ENCODE measurements around the gene FOCAD. TPM values are rescaled to one million over a fixed set of nuclear protein-coding genes. Genes with fewer than 3 reads are reported as not detected.

Gene FOCAD
- total RNA-seq, 4 donors from 2014 or later: 49.3 to 139 (median 92.8) TPM

- intact Hi-C loops (cut with DNase I): no loop called here
- H3K27ac ChIP-seq: peak overlapping the region in 2 of 3 donors; percentile 3 to 11
- H3K4me1 ChIP-seq: peaks cover 27 to 33% of the 10 kb centered on the region in 2 donors
Observed at GRCh38 chr9:20728493-20729220, 44.6 kb downstream of the FOCAD start.

GRCh38 chr9:20729523-20729922 is 45.5 kb downstream of the FOCAD start:
- peaks cover 27 to 33% of the 10 kb centered on the region in 2 donors for H3K4me1 ChIP-seq
- no peaks in the 10 kb centered on the region for H3K27me3 ChIP-seq
- no peak overlapping the region for H3K4me3 ChIP-seq (replicated peaks in 1 of 3)
- H3K27ac ChIP-seq: peak overlapping the region in 1 of 3 donors; percentile 3
- no peaks in the 10 kb centered on the region for H3K36me3 ChIP-seq
- TF ChIP-seq POLR2A (IDR thresholded peaks at IDR 0.05) (no peak), CTCF (IDR thresholded peaks at IDR 0.05) (no peak)
- no peak for DNase-seq
- H3K9me3 ChIP-seq: no peaks in the 10 kb centered on the region
- intact Hi-C loops (cut with DNase I): no loop called here

More at GRCh38 chr9:20728493-20729220, 44.6 kb downstream of the FOCAD start:
- no peaks in the 10 kb centered on the region for H3K36me3 ChIP-seq
- H3K4me3 ChIP-seq (replicated peaks in 1 of 3): no peak overlapping the region
- H3K9me3 ChIP-seq: no peaks in the 10 kb centered on the region
- DNase-seq: peak in 1 of 2 donors; percentile 8
- H3K27me3 ChIP-seq: no peaks in the 10 kb centered on the region
- TF ChIP-seq CTCF (IDR thresholded peaks at IDR 0.05) (no peak), POLR2A (IDR thresholded peaks at IDR 0.05) (no peak)

GRCh38 chr9:20732118-20732517 is 48.1 kb downstream of the FOCAD start:
- WGBS, 2 donors: 85% methylated on average over 4 of the region's 4 CpGs
- H3K27ac ChIP-seq: no peak overlapping the region
- no peak for DNase-seq
- intact Hi-C loops (cut with DNase I): no loop called here
- no peaks in the 10 kb centered on the region for H3K36me3 ChIP-seq
- H3K4me3 ChIP-seq (replicated peaks in 1 of 3): no peak overlapping the region
- H3K9me3 ChIP-seq: no peaks in the 10 kb centered on the region
- H3K4me1 ChIP-seq: peaks cover 12 to 15% of the 10 kb centered on the region in 2 donors
- TF ChIP-seq POLR2A (IDR thresholded peaks at IDR 0.05) (no peak), CTCF (IDR thresholded peaks at IDR 0.05) (no peak)
- H3K27me3 ChIP-seq: no peaks in the 10 kb centered on the region

- Histone ChIP-seq H3K4me3 (replicated peaks in 1 of 3) (no peak overlapping the region), H3K27me3 (no peaks in the 10 kb centered on the region), H3K27ac (no peak overlapping the region), H3K9me3 (no peaks in the 10 kb centered on the region), H3K4me1 (peaks cover under 1 to 4% of the 10 kb centered on the region in 2 donors), H3K36me3 (no peaks in the 10 kb centered on the region)
- intact Hi-C loops (cut with DNase I): no loop called here
- DNase-seq: no peak
- TF ChIP-seq CTCF (IDR thresholded peaks at IDR 0.05) (no peak), POLR2A (IDR thresholded peaks at IDR 0.05) (no peak)
- WGBS, 2 donors: 99 to 100% methylated on average over 1 of the region's 1 CpG
Observed at GRCh38 chr9:20734275-20734674, 50.2 kb downstream of the FOCAD start.

GRCh38 chr9:20740304-20740703 is 56.2 kb downstream of the FOCAD start:
- intact Hi-C loops (cut with DNase I): no loop called here
- DNase-seq: no peak
- Histone ChIP-seq H3K4me1 (peaks cover 6 to 10% of the 10 kb centered on the region in 2 donors), H3K27ac (no peak overlapping the region), H3K4me3 (replicated peaks in 1 of 3) (no peak overlapping the region), H3K9me3 (no peaks in the 10 kb centered on the region), H3K27me3 (no peaks in the 10 kb centered on the region), H3K36me3 (no peaks in the 10 kb centered on the region)
- WGBS, 2 donors: 88 to 93% methylated on average over 1 of the region's 1 CpG
- no peak for TF ChIP-seq POLR2A (IDR thresholded peaks at IDR 0.05)
- no peak for TF ChIP-seq CTCF (IDR thresholded peaks at IDR 0.05)
